AG09319 (cell line): ENCODE data around the gene LEP.

ENCODE experiments used
- DNase-seq: peaks from one replicate; pipeline ENCODE4 v3.0.0-alpha.2; 2010; ENCODE audit warnings: low read depth; ENCODE audit errors: extremely low read depth
- TF ChIP-seq, protein P1 (sequence below): IDR thresholded peaks from 2 replicates; pipeline ENCODE4 v1.5.1; 2011; ENCODE audit warnings: low read depth, mild to moderate bottlenecking, inconsistent platforms, low read length, moderate library complexity

Gene LEP

DNA sequence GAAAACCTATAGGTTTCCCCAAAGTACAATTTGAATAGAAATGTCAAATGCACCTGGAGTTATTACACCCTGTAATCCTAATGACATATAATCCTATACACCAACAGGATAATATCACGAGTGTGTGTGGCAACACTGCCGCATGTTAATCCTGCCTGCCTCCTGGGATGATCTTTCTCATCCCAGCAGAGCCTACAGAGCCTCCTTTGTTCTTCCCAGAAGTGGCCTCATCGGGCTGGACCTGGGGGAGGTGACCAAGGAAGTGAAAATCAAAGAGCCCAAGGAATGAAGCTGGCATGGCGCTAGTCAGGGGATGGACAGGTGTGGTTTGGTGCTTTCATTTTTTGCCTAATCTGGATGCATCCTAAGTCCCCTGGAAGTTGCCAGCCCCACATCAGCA, 29.5 kb upstream of the LEP start:
- TF ChIP-seq, protein P1, sequence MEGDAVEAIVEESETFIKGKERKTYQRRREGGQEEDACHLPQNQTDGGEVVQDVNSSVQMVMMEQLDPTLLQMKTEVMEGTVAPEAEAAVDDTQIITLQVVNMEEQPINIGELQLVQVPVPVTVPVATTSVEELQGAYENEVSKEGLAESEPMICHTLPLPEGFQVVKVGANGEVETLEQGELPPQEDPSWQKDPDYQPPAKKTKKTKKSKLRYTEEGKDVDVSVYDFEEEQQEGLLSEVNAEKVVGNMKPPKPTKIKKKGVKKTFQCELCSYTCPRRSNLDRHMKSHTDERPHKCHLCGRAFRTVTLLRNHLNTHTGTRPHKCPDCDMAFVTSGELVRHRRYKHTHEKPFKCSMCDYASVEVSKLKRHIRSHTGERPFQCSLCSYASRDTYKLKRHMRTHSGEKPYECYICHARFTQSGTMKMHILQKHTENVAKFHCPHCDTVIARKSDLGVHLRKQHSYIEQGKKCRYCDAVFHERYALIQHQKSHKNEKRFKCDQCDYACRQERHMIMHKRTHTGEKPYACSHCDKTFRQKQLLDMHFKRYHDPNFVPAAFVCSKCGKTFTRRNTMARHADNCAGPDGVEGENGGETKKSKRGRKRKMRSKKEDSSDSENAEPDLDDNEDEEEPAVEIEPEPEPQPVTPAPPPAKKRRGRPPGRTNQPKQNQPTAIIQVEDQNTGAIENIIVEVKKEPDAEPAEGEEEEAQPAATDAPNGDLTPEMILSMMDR = no peak
- DNase-seq = no peak

DNA sequence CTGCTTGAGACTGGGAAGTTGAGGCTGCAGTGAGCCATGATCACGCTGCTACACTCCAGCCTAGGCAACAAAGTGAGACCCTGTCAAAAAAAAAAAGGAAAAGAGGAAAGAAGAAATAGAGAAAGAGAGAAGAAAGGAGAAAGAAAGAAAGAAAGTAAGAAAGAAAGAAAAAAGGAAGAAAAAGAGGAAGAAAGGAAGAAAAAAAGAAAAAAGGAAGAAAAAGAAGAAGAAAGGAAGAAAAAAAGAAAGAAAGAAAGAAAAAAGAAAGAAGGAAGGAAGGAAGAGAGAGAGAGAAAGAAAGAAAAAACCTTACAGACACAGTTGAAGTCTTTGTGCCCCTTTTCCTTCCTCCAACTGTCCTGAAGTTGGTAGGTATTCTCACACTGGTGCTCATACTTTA, 26.6 kb upstream of the LEP start:
- no peak for DNase-seq

DNA sequence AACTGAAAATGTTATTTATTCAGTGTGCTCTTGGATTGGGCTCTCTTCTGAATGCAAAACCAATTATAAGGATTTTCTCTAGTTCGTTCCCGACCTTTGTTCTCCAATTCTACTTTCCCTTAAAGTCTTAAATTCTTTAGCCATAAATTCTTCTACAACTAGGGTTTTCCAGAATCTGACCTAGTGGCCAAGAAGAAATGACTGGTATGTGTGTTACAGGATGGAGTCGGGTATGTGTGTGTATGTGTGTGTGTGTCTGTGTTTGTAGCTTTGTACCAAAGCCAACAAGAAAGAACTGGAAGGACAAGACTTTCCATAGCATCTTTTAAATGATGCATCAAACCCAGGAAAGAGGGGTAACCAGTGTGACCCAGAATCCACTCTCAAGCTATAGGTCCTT, 25.8 kb upstream of the LEP start:
- TF ChIP-seq, protein P1 = no peak
- DNase-seq = peak; percentile 72

More for the DNA sequence above, 26.6 kb upstream of the LEP start:
- TF ChIP-seq, protein P1 = no peak

DNA sequence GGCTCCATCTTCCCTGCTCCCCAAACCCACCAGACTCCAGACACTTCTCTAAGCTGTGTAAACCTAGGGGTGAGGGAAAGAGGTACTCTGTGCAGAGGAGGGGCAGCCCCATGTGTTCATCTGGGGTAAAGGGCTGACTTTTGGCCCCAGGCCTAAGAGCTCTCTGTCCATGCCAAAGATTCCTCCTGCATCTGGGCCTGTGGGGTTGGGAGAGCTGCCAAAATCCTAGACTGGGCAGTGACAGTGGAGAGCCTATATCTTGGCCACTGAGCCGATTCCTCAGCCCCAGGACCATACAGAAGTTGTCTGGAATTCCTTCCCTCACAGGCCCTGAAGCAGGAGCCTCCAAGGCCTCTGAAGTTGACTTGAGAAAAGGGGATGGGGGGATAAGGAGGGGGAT, 25.3 kb upstream of the LEP start:
- peak; percentile 30 for DNase-seq
- TF ChIP-seq, protein P1 = no peak

DNA sequence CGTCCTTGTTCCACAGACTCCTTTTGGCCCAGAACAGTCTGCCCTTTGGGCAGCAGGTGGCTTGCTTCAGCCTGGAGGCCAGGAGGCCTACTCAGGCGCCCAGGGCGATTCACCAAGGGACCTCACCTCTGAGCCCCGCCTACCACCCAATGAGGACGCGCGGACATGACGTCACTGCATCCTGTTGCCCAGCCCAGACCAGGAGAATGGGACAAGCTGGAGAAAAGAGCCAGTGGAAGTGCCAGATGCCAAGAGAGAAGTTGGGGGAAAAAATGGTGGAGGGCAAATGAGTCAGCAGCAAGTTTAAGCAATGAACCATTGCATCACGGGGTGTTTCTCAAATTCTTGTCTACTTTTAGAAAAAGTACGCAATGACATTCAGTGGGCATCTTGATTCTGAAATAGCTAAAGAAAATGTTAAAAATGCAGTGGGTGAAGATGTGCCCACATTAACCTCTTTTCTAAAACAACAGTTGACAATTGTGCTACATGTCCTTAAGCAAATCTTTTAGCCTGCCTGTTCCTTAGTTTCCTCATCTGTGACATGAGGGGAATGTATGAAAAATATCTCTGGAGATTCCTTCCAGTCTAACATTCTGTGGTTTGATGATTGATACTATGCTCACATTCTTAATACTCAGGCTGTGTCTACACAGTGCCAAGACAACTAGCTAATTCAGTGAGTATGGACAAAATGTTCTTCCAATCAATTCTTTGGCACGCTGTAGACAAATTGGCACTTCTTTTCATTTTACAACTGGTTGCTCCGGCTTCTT, 23.9 kb upstream of the LEP start:
- no peak for DNase-seq
- TF ChIP-seq, protein P1 = no peak

DNA sequence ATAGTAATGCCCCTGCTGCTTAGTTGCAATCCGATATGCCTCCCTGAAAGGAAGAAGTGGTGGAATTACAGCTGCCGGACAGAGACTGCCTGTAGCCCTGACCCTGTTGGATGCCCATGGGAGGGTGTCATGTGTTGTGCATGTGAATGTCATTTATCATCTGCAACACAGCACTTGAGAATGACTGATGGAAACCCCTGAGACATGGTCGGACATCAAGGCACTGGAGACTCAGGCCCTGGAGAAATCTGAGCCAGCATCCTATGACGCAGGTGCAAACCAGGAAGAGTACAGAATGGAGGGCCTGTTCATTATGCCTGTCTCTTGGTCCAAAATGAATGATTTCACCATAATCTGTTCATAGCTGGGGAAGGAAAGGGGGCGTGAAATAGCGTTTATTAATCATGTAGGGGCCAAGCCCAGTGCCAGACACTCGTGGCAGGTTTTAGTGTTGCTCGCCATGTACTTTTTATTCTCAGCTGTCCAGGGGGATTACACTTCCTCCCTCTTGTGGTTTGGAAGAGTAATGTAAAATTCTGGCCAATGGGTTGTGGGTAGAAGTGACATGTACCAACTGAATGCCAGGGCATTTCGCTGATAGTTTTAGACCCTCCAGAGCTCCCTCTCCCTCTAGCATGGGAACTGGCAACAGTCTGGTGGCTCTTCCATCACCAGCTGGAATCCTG, 23.0 kb upstream of the LEP start:
- DNase-seq = no peak
- TF ChIP-seq, protein P1 = no peak

DNA sequence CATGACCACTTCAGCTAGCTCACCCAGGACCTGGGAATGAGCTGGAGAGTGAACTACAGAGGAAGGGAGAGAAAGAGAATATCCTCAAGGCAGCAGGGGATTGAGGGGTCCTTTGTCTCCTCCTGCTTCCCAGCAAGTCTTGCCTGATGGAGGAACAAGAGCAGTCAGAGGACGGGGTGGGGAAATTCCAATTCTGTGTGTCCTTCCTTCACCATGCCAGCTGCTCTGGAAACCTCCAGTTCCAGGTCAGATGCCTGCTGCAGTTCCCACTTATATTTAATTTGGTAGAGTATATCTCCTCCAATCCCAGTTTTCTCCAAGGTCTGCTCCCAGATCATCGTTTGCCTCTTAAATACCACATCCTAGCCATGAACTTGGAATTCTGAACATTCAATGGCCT, 21.4 kb upstream of the LEP start:
- TF ChIP-seq, protein P1 = no peak
- no peak for DNase-seq
